ENCODE data around the gene RRAD.

Gene RRAD

GRCh38 chr16:66914541-66914940 is 10.8 kb downstream of the RRAD start:
- DNase-seq = no peak

GRCh38 chr16:66913711-66914110 is 11.6 kb downstream of the RRAD start:
- no peak for DNase-seq

- no peak for DNase-seq
Observed at GRCh38 chr16:66913081-66913480, 12.3 kb downstream of the RRAD start.

GRCh38 chr16:66911801-66912200 is 13.5 kb downstream of the RRAD start:
- no peak for DNase-seq

- no peak for DNase-seq
Observed at GRCh38 chr16:66911112-66911511, 14.2 kb downstream of the RRAD start.

- DNase-seq = no peak
Observed at GRCh38 chr16:66910175-66910940, 15.0 kb downstream of the RRAD start.

- no peak for DNase-seq
Observed at GRCh38 chr16:66908762-66909559, 16.4 kb downstream of the RRAD start.

GRCh38 chr16:66908116-66908515 is 17.2 kb downstream of the RRAD start:
- DNase-seq = no peak

- DNase-seq = no peak
Observed at GRCh38 chr16:66906916-66907836, 18.2 kb downstream of the RRAD start.

- DNase-seq = no peak
Observed at GRCh38 chr16:66905633-66906539, 19.4 kb downstream of the RRAD start.

GRCh38 chr16:66904846-66905632 is 20.3 kb downstream of the RRAD start:
- DNase-seq = no peak

GRCh38 chr16:66904428-66904845 is 20.9 kb downstream of the RRAD start:
- DNase-seq = no peak

GRCh38 chr16:66903544-66904427 is 21.5 kb downstream of the RRAD start:
- no peak for DNase-seq

GRCh38 chr16:66902648-66903543 is 22.4 kb downstream of the RRAD start:
- no peak for DNase-seq

GRCh38 chr16:66901626-66902025 is 23.7 kb downstream of the RRAD start:
- no peak for DNase-seq

- DNase-seq = no peak
Observed at GRCh38 chr16:66900721-66901441, 24.5 kb downstream of the RRAD start.

GRCh38 chr16:66899945-66900710 is 25.2 kb downstream of the RRAD start:
- DNase-seq = no peak
